NCI-H226 (cell line): Measurements from ENCODE around the gene ZNF687.
"Not testable (repeated sequence)": the region's sequence is repeated elsewhere in the genome, so short reads cannot be mapped to it uniquely, and the experiment has no call there.

Source experiments
- DNase-seq: peaks from one replicate; pipeline ENCODE4 v3.0.0-alpha.2; 2015

ZNF687 gene, protein sequence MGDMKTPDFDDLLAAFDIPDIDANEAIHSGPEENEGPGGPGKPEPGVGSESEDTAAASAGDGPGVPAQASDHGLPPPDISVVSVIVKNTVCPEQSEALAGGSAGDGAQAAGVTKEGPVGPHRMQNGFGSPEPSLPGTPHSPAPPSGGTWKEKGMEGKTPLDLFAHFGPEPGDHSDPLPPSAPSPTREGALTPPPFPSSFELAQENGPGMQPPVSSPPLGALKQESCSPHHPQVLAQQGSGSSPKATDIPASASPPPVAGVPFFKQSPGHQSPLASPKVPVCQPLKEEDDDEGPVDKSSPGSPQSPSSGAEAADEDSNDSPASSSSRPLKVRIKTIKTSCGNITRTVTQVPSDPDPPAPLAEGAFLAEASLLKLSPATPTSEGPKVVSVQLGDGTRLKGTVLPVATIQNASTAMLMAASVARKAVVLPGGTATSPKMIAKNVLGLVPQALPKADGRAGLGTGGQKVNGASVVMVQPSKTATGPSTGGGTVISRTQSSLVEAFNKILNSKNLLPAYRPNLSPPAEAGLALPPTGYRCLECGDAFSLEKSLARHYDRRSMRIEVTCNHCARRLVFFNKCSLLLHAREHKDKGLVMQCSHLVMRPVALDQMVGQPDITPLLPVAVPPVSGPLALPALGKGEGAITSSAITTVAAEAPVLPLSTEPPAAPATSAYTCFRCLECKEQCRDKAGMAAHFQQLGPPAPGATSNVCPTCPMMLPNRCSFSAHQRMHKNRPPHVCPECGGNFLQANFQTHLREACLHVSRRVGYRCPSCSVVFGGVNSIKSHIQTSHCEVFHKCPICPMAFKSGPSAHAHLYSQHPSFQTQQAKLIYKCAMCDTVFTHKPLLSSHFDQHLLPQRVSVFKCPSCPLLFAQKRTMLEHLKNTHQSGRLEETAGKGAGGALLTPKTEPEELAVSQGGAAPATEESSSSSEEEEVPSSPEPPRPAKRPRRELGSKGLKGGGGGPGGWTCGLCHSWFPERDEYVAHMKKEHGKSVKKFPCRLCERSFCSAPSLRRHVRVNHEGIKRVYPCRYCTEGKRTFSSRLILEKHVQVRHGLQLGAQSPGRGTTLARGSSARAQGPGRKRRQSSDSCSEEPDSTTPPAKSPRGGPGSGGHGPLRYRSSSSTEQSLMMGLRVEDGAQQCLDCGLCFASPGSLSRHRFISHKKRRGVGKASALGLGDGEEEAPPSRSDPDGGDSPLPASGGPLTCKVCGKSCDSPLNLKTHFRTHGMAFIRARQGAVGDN

GRCh38 chr1:151281969-151282882 is at the start of gene ZNF687:
Gene ZNF687, plus strand, starts transcription at chr1:151282299. Its CDS starts 3,993 bp downstream, at chr1:151286292.
- peak; percentile 100 for DNase-seq

DNA sequence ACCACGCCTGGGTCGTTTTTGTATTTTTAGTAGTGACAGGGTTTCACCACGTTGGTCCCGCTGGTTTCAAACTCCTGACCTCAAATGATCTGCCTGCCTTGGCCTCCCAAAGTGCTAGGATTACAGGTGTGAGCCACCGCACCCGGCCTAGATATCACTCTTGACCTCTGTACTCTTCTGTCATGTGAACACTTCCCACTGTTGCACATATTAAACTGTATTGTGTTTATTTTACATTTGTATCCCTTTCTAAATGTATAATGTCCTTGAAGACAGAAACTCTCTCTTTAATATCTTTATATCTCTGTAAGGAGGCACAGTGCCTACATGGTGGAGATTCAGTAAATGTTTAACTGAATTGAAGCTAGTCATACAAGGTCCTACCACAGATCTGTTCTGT is 46.9 kb upstream of the ZNF687 start:
- no peak for DNase-seq

DNA sequence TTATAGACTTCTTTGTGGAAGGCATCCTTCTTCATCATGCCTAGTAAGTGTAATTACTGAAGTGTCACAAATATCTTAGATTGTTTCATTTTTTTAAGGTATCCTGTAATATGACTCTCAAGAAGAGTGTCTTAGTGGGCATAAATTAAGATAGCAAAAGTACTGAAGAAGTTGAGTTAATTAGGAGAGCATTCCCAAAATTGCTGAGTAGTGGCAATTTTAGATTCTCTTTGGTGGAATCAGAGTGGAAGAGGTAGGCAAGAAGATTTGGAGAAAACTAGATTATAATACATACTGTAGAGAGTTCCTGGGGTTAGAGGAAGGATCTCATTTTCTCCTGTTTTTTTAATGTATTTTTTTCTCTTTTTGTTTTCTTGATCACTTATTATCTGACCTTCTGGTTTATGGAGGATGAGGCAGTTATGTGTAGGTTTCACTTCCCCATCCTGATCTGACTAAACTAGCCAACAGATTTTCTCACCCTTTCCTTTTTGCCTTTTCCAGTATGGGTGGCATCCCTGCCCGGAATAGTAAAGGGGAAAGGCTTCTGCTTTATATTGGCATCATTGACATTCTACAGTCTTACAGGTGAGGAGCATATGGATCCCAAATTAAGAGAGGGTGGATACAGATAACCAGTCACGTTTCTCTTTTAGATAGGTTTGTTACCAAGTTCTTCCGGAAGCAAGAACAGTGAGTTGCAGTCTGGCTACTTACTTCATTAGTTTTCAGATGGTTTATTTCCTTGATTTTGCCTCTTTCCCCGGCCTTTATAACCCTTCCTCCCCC is 44.2 kb upstream of the ZNF687 start:
- no peak for DNase-seq

GRCh38 chr1:151238467-151238739 is 43.7 kb upstream of the ZNF687 start:
- DNase-seq: peak; percentile 82

- DNase-seq: no peak
Observed at GRCh38 chr1:151242442-151242841, 39.7 kb upstream of the ZNF687 start.

GRCh38 chr1:151243683-151244216 is 38.3 kb upstream of the ZNF687 start:
- DNase-seq: no peak

DNA sequence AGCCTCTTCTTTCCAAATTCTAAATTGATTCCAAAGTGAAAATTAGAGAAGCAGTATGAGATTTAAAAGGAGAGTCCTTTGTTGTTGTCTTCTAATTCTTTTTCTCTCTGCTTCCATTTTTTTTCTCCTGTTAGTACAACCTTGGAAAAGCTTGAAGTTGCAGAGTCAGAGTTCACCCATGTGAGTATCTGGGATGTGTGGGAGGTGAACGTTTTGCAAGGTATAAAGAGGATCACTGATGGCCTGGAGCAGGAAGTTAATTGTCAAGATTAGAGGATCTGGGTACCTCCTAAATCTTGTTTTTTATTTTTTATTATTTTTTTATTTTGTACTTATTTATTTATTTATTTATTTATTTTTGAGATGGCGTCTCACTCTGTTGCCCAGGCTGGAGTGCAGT is 35.3 kb upstream of the ZNF687 start:
- no peak for DNase-seq

- peak; percentile 20 for DNase-seq
Observed at GRCh38 chr1:151251656-151252470, 30.2 kb upstream of the ZNF687 start.

GRCh38 chr1:151254217-151255213 is 27.6 kb upstream of the ZNF687 start, which contains the start of gene PSMD4:
Gene PSMD4, plus strand, starts transcription at chr1:151254734. Its CDS starts 49 bp downstream, at chr1:151254783.
- DNase-seq: peak; percentile 92

DNA sequence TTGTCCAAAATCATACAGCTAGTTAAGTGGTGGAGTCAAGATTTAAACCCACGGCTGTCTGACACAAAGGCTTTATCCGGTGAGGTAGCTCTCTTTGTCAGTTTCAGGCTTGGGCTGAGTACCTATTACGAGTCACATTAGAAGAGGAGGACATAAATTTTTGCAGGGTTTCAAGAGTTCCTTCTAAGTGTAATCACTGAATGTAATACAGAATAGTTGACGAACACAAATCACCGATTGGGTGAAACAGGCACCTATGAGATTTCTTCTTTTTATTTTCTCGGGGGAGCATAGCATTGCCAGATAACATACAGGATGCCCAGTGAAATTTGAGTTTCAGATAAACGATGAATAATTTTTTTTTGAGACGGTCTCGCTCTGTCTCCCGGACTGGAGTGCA is 26.7 kb upstream of the ZNF687 start:
- peak; percentile 17 for DNase-seq

DNA sequence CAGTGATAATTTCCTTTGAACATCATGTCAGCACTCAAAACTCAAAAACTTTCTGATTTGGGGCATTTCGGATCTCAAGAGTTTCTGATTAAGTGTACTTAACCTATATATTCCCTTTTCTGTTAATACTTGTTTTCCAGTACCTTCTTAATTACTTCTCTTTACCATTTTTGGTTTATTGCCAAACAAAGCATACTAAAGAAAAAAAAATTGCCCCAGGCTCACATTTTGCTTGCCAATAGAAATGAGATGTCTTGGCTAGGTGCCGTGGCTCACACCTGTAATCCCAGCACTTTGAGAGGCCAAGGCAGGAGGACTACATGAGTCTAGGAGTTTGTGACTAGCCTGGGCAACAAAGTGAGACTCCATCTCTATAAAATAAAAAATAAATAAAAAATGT is 22.7 kb upstream of the ZNF687 start:
- DNase-seq: no peak

GRCh38 chr1:151265446-151266236 is 16.5 kb upstream of the ZNF687 start:
- DNase-seq: no peak

DNA sequence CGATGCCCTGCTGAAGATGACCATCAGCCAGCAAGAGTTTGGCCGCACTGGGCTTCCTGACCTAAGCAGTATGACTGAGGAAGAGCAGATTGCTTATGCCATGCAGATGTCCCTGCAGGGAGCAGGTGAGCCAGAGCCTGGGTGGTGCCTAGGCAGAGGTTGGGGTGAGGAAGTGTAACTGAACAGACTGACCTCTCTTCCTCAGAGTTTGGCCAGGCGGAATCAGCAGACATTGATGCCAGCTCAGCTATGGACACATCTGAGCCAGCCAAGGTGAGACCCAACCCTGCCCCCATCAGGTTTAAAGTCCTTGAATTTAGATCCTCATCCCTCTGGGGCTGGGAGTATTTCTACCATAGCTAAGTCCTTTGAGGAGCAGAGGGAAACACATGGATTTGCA is 15.8 kb upstream of the ZNF687 start:
- DNase-seq: no peak

DNA sequence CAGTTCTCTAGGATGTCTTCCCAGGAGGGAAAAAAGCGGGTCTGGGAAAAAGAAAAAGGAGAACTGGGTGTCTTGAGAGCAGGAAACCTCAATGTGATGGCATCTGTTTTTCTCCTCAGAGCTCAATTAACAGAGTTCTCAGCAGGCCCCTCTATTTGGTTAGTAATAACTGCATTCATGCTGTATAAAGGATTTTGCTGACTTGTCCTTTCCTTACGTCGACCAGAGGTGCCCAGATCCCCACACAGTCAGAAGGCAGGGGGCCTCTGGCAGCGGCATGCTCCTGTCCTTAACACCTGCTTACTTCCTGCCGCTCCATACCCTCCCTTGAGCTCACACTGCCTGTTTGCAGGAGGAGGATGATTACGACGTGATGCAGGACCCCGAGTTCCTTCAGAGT is 15.3 kb upstream of the ZNF687 start:
- DNase-seq: no peak

- DNase-seq: peak; percentile 33
Observed at GRCh38 chr1:151267760-151268159, 14.3 kb upstream of the ZNF687 start.

DNA sequence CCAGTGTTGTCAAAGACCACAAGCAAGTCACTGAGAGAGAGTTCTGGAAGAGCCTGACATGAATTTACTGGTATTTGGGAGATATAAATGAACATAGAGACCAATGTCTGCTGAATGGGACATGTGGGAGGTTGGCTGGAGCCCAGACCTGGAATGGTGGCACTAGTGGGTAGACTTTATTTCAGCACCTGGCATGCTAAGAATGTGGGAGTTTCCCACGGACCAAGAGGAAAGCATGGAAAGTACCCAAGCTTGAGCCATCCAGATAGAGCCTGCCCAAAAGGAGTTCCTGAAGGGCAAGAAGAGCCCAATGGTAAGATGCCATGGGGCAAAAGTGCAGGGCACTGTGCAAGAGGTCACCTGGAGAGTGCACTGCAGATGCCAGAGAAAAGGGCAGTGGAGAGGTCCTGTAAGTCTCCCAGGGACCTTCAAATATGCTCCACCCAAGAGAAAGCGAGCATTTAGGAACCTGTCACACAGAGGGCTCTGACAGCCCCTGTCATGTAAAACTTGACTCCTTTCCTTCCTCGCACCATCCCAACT is 8.1 kb upstream of the ZNF687 start:
- peak; percentile 37 for DNase-seq

DNA sequence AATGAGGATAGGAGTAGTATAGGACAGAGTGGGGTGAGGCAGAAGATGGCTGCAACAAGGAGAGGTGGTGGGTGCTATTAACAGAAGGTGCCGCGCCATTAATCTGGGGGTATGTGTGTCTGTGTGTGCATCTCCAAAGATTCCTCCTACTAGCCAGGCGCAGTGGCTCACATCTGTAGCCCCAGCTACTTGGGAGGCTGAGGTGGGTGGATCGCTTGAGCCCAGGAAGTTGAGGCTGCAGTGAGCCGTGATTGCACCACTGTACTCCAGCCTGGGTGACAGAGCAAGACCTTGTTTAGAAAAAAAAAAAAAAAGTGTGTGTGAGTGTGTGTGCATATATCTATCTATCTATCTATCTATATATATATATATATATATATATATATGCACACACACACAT is 6.8 kb upstream of the ZNF687 start:
- not testable (repeated sequence) for DNase-seq

GRCh38 chr1:151277249-151277648 is 4.8 kb upstream of the ZNF687 start:
- no peak for DNase-seq
